Prostate gland (tissue), 2 donors: ENCODE results near the gene SLAMF1.

Source experiments
- POLR2A ChIP-seq: fragments of 450-650 bp; IDR thresholded peaks from one replicate; pipeline ENCODE4 v1.6.1; 2016; ENCODE audit warnings: antibody characterized with exemption, mild to moderate bottlenecking
- TF ChIP-seq, protein P1 (sequence below), 4 experiments: fragments of 200-600 bp in 2 of 4; fragments of 450-650 bp in 2 of 4; sonication (generic) in 2 of 4; IDR thresholded peaks; 1 replicate in 3 of 4; 2 replicates in 1 of 4; pipeline ENCODE4 v1.5.1; 2016 to 2019; ENCODE audit warnings: antibody characterized with exemption in 4 of 4, mild to moderate bottlenecking in 2 of 4, moderate library complexity in 2 of 4

DNA sequence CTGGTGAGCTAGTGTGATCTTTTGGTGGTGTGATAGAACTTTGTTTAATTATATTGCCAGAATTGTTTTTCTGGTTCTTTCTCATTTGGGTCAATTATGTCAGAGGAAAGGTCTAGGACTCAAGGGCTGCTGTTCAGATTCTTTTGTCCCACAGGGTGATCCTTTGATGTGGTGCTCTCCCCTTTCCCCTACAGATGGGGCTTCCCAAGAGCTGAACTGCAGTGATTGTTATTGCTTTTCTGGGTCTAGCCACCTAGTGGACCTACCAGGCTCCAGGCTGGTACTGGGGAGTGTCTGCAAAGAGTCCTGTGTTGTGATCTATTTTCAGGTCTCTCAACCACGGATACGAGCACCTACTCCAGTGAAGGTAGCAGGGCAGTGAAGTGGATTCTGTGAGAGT is 41.6 kb downstream of the SLAMF1 start:
- TF ChIP-seq, protein P1, sequence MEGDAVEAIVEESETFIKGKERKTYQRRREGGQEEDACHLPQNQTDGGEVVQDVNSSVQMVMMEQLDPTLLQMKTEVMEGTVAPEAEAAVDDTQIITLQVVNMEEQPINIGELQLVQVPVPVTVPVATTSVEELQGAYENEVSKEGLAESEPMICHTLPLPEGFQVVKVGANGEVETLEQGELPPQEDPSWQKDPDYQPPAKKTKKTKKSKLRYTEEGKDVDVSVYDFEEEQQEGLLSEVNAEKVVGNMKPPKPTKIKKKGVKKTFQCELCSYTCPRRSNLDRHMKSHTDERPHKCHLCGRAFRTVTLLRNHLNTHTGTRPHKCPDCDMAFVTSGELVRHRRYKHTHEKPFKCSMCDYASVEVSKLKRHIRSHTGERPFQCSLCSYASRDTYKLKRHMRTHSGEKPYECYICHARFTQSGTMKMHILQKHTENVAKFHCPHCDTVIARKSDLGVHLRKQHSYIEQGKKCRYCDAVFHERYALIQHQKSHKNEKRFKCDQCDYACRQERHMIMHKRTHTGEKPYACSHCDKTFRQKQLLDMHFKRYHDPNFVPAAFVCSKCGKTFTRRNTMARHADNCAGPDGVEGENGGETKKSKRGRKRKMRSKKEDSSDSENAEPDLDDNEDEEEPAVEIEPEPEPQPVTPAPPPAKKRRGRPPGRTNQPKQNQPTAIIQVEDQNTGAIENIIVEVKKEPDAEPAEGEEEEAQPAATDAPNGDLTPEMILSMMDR (IDR thresholded peaks at IDR 0.05), result no peak
- TF ChIP-seq POLR2A, result no peak
